GM10266 (cell line): ENCODE results near the gene ACOT11.

ENCODE experiments used
- DNase-seq: peaks from one replicate; pipeline ENCODE4 v3.0.0; 2012; ENCODE audit errors: extremely low spot score
- CTCF ChIP-seq: IDR thresholded peaks from 2 replicates; pipeline ENCODE4 v1.5.1; 2012; ENCODE audit warnings: mild to moderate bottlenecking, low read depth; ENCODE audit not compliant: control insufficient read depth, insufficient read depth; ENCODE audit errors: missing control alignments

Gene ACOT11

GRCh38 chr1:54645806-54646676, 98.0 kb downstream of the ACOT11 start:
- DNase-seq = no peak
- no peak for TF ChIP-seq CTCF

GRCh38 chr1:54649130-54649898, 101.3 kb downstream of the ACOT11 start:
- TF ChIP-seq CTCF = no peak
- no peak for DNase-seq

GRCh38 chr1:54649921-54650320, 101.9 kb downstream of the ACOT11 start:
- TF ChIP-seq CTCF = no peak
- no peak for DNase-seq

GRCh38 chr1:54650417-54650816, 102.4 kb downstream of the ACOT11 start:
- no peak for DNase-seq
- no peak for TF ChIP-seq CTCF

- no peak for DNase-seq
Observed at GRCh38 chr1:54651608-54652007, 103.6 kb downstream of the ACOT11 start.

GRCh38 chr1:54652168-54652567, 104.1 kb downstream of the ACOT11 start:
- no peak for TF ChIP-seq CTCF
- DNase-seq = no peak

More at GRCh38 chr1:54651608-54652007, 103.6 kb downstream of the ACOT11 start:
- TF ChIP-seq CTCF = no peak

- DNase-seq = no peak
- no peak for TF ChIP-seq CTCF
Observed at GRCh38 chr1:54653036-54653435, 105.0 kb downstream of the ACOT11 start.
